A673 (cell line): Measurements from ENCODE around the gene PROCR. TPM values are rescaled to one million over a fixed set of nuclear protein-coding genes. Genes with fewer than 3 reads are reported as not detected.

Experiments
- BruUV-seq: library from RNA; stranded (reverse); fragments of 400-500 nt; replicated peaks from 2 replicates; lab custom pipeline; 2021; lab: Mats Ljungman, UMichigan
- CTCF ChIA-PET: fragments of 300-600 bp; sonication (Branson Sonifier 250); formaldehyde crosslinking; loops from one replicate; lab custom pipeline; 2022; ENCODE audit warnings: antibody characterized with exemption; lab: Charles Lee
- POLR2A ChIA-PET: fragments of 300-600 bp; sonication (Branson Sonifier 250); formaldehyde crosslinking; loops from one replicate; lab custom pipeline; 2022; ENCODE audit warnings: antibody characterized with exemption; ENCODE audit not compliant: low non-redundant PET; lab: Charles Lee
- DNase-seq: peaks from one replicate; pipeline ENCODE4 v3.0.0-alpha.2; 2015; ENCODE audit warnings: low spot score
- H3K27ac ChIP-seq: fragments of 200-600 bp; sonication (generic); 2 replicates; pipeline ENCODE4 v1.5.1; 2016; ENCODE audit warnings: mixed run types, low read depth, mild to moderate bottlenecking, mixed read lengths, antibody characterized with exemption, low read length; ENCODE audit not compliant: poor library complexity, severe bottlenecking
- H3K27me3 ChIP-seq: fragments of 200-600 bp; sonication (generic); replicated peaks from 2 replicates; pipeline ENCODE4 v1.6.1; 2017; ENCODE audit warnings: mixed run types, low read depth, mild to moderate bottlenecking, mixed read lengths, antibody characterized with exemption, low read length; ENCODE audit not compliant: insufficient read depth, poor library complexity
- H3K36me3 ChIP-seq: fragments of 200-600 bp; sonication (generic); 2 replicates; pipeline ENCODE4 v1.6.1; 2016; ENCODE audit warnings: mixed run types, mild to moderate bottlenecking, mixed read lengths, antibody characterized with exemption, low read length; ENCODE audit not compliant: insufficient read depth, poor library complexity, severe bottlenecking
- H3K4me1 ChIP-seq: fragments of 200-600 bp; sonication (generic); 2 replicates; pipeline ENCODE4 v1.6.1; 2017; ENCODE audit warnings: mixed run types, mild to moderate bottlenecking, mixed read lengths, antibody characterized with exemption, low read length; ENCODE audit not compliant: insufficient read depth, poor library complexity, severe bottlenecking
- H3K4me3 ChIP-seq: fragments of 200-600 bp; sonication (generic); 2 replicates; pipeline ENCODE4 v1.5.1; 2016; ENCODE audit warnings: low read depth, mixed run types, mild to moderate bottlenecking, mixed read lengths, low read length; ENCODE audit not compliant: poor library complexity, severe bottlenecking
- H3K9me3 ChIP-seq: fragments of 200-600 bp; sonication (generic); 2 replicates; pipeline ENCODE4 v1.6.1; 2016; ENCODE audit warnings: mixed run types, low read depth, mild to moderate bottlenecking, mixed read lengths, antibody characterized with exemption, low read length; ENCODE audit not compliant: poor library complexity, severe bottlenecking
- CTCF ChIP-seq: fragments of 300-800, 200-600 bp; sonication (generic); conservative IDR thresholded peaks from 2 replicates; pipeline ENCODE4 v1.5.1; 2017; ENCODE audit warnings: low read depth, mild to moderate bottlenecking, antibody characterized with exemption, low read length, moderate library complexity, mixed read lengths
- EZH2 ChIP-seq: fragments of 200-600 bp; sonication (generic); IDR thresholded peaks from 2 replicates; pipeline ENCODE4 v1.6.1; 2017; ENCODE audit warnings: borderline replicate concordance, low read depth, mild to moderate bottlenecking, mixed read lengths, antibody characterized with exemption, low read length; ENCODE audit not compliant: poor library complexity, severe bottlenecking
- intact Hi-C: fragments of 100-400 bp; cut with micrococcal nuclease; formaldehyde crosslinking; loops from one replicate; pipeline ENCODE4 v1.10.0; 2022; ENCODE audit not compliant: unreplicated experiment
- total RNA-seq: library from RNA; stranded (reverse); gene quantifications from 2 replicates; pipeline ENCODE4 v1.2.3, GENCODE V29; 2021

The PROCR gene
- total RNA-seq, 1 experiment from 2014 or later: 0.58 TPM

- DNase-seq: no peak
- no peaks in the 10 kb centered on the region for H3K4me1 ChIP-seq
- H3K27me3 ChIP-seq: no peaks in the 10 kb centered on the region
- no peaks in the 10 kb centered on the region for H3K36me3 ChIP-seq
- intact Hi-C loops: no loop called here
- no TSS peak for BruUV-seq
- H3K4me3 ChIP-seq: no peak overlapping the region
- H3K27ac ChIP-seq: no peak overlapping the region
- H3K9me3 ChIP-seq: no peaks in the 10 kb centered on the region
- TF ChIP-seq CTCF (no peak), EZH2 (no peak)
- POLR2A ChIA-PET: no interaction called here
- CTCF ChIA-PET: no interaction called here
Observed at GRCh38 chr20:35206802-35207201, 34.9 kb downstream of the PROCR start.

DNA sequence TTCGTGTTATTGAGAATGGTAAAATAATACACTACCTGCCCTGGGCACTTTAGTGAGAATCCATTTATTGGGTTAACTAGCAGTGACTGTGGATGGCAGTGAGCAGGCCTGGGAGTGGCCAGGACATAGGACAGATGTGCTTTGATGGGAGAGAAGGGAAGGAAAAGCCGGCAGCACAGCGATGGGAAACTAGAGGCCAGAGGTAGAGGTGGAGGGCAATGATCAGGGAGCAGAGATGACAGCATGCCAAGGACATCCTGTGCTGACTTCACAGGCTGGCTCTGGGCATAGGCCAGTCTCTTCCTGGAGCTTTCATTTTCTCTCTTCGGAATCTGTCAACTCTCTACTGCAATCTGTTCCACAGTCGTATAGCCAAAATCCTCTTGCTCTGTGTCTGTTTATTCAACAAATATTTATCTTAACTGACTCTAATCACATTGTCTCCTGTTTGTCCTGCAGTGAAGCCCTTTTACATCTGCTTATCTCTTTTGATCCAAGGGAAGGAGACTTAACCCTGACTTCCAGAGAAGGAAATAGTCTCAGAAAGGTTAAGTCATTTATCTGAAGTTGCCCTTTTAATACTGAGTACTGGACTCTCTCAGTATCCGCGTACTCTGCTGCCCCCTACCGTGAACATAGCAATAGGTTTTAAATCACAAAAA lies 36.2 kb downstream of the PROCR start:
- Histone ChIP-seq H3K36me3 (no peaks in the 10 kb centered on the region), H3K4me1 (no peaks in the 10 kb centered on the region), H3K4me3 (no peak overlapping the region), H3K9me3 (no peaks in the 10 kb centered on the region), H3K27me3 (no peaks in the 10 kb centered on the region), H3K27ac (no peak overlapping the region)
- DNase-seq: peak; percentile 77
- intact Hi-C loops: loop anchor here (1.0 to 2.0 kb wide), 4 partner anchors 63 to 373 kb away; no protein-coding TSS in a partner anchor
- POLR2A ChIA-PET: no interaction called here
- BruUV-seq: no TSS peak
- TF ChIP-seq CTCF: peak; percentile 78
- TF ChIP-seq EZH2: no peak
- CTCF ChIA-PET: interaction anchor here (0.6 kb wide), 2 partner anchors 19 to 112 kb away, joined by 3 read pairs; no protein-coding TSS in a partner anchor

DNA sequence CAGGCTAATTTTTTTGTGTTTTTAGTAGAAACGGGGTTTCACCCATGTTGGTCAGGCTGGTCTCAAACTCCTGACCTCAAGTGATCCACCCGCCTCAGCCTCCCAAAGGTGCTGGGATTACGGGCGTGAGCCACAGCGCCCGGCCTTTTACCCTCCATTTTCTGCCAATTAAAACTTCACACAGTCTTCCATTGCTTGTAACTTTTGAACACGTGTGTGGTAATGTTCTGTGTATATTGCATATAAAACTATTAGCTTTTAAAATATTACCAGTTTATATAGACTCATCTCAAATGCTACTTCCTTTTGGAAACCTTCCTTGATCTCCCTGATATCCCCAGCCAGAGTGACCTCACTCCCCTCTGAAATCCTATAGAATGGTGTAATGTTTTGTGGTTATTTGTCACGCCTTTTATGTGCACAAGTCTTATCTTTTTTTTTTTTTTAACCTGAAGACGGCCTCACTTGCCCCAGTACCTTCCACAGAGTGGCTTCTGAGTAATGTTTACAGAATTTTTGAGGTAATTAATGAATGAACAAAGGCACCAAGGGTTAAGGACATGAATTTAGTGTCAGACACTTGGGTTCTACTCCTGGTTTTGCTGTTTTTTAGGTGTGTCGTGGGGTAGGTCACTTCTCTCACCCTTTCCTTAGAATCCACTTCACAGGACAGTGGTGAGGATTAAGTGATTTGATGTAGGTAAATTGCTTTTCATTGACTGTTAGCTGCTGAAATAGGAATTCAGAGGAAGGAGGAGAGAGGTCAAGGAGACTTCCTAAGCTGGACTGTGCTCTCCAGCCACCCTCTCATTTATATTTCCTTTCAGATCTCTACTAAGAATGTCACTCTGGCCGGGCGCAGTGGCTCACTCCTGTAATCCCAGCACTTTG lies 43.4 kb downstream of the PROCR start:
- intact Hi-C loops: no loop called here
- DNase-seq: no peak
- H3K27ac ChIP-seq: no peak overlapping the region
- CTCF ChIA-PET: no interaction called here
- POLR2A ChIA-PET: no interaction called here
- no peaks in the 10 kb centered on the region for H3K36me3 ChIP-seq
- no peaks in the 10 kb centered on the region for H3K4me1 ChIP-seq
- H3K9me3 ChIP-seq: no peaks in the 10 kb centered on the region
- no peak for TF ChIP-seq EZH2
- no peak for TF ChIP-seq CTCF
- H3K27me3 ChIP-seq: peaks cover 7% of the 10 kb centered on the region
- no TSS peak for BruUV-seq
- no peak overlapping the region for H3K4me3 ChIP-seq
